K562 (cell line): ENCODE results near the gene PLCG2. TPM values are rescaled to one million over a fixed set of nuclear protein-coding genes. Genes with fewer than 3 reads are reported as not detected.

ENCODE experiments used
- ATAC-seq: fragments of 200-7000 bp; cut with Tn5 transposase; 3 replicates; pipeline ENCODE4 v1.9.1; 2020; ENCODE audit warnings: moderate library complexity
- BruUV-seq: library from RNA; stranded (reverse); fragments of 400-500 nt; replicated peaks from 2 replicates; lab custom pipeline; 2021; lab: Mats Ljungman, UMichigan
- CTCF ChIA-PET: fragments of 300-600 bp; formaldehyde crosslinking; extraction: SDS; loops from one replicate; lab custom pipeline; 2021; ENCODE audit warnings: low intra/inter-chr PET ratio; lab: Yijun Ruan, JAX
- POLR2A ChIA-PET: fragments of 300-600, 350-650 bp; sonication (Branson Sonifier 250); formaldehyde crosslinking; extraction: SDS; loops from one replicate; lab custom pipeline; 2021; ENCODE audit warnings: antibody characterized with exemption, inconsistent platforms; lab: Yijun Ruan, JAX
- DNase-seq, 4 experiments: peaks; one replicate each; pipeline versions ENCODE4 v3.0.0 to v3.0.0-alpha.2; 2011 to 2018; ENCODE audit warnings: low spot score in 3 of 4, mixed read lengths in 3 of 4; ENCODE audit errors: extremely low read depth in 1 of 4
- FAIRE-seq: peaks from 2 replicates; lab custom pipeline; 2011; peaks lifted over from hg19 to GRCh38; lab: Jason Lieb, UNC
- H2AFZ ChIP-seq: 2 replicates; pipeline ENCODE4 v1.6.0; 2011; ENCODE audit warnings: low read depth, low read length, control low read depth, inconsistent platforms
- H3K27ac ChIP-seq: fragments of 200-600 bp; 3 replicates; pipeline ENCODE4 v1.8.0; 2011; ENCODE audit warnings: low read depth, mild to moderate bottlenecking, control low read depth, inconsistent platforms, low read length, moderate library complexity, mixed read lengths; ENCODE audit errors: extremely low read depth
- H3K27me3 ChIP-seq, 2 experiments: fragments of 300-600 bp in 1 of 2; 2 replicates in 1 of 2; 3 replicates in 1 of 2; pipeline versions ENCODE4 v1.6.0 to v1.8.0; 2011; ENCODE audit warnings: inconsistent platforms in 2 of 2, low read length in 2 of 2, mild to moderate bottlenecking in 1 of 2, mixed read lengths in 1 of 2, moderate library complexity in 1 of 2; ENCODE audit not compliant: control insufficient read depth in 2 of 2, insufficient read depth in 2 of 2
- H3K36me3 ChIP-seq: fragments of 300-600 bp; 3 replicates; pipeline ENCODE4 v1.8.0; 2011; ENCODE audit warnings: mild to moderate bottlenecking, low read length, inconsistent platforms; ENCODE audit not compliant: control insufficient read depth, insufficient read depth
- H3K4me1 ChIP-seq, 2 experiments: fragments of 200-600 bp in 1 of 2; replicated peaks in 1 of 2; 2 replicates in 1 of 2; 3 replicates in 1 of 2; pipeline versions ENCODE4 v1.5.1 to v1.8.0; 2011; ENCODE audit warnings: inconsistent platforms in 2 of 2, low read length in 2 of 2, mild to moderate bottlenecking in 1 of 2, mixed read lengths in 1 of 2, moderate library complexity in 1 of 2; ENCODE audit not compliant: control insufficient read depth in 2 of 2, insufficient read depth in 2 of 2
- H3K4me2 ChIP-seq: 2 replicates; pipeline ENCODE4 v1.6.1; 2011; ENCODE audit warnings: low read length, control low read depth, inconsistent platforms, mixed read lengths; ENCODE audit not compliant: insufficient read depth
- H3K4me3 ChIP-seq: fragments of 200-600 bp; sonication (generic), shearing (Covaris generic); 2 replicates; pipeline ENCODE4 v1.5.1; 2016; ENCODE audit warnings: control low read depth, inconsistent platforms
- H3K79me2 ChIP-seq: fragments of 200-600 bp; 3 replicates; pipeline ENCODE4 v1.8.0; 2011; ENCODE audit warnings: low read length, inconsistent platforms; ENCODE audit not compliant: control insufficient read depth, insufficient read depth
- H3K9ac ChIP-seq, 2 experiments: 2 replicates each; pipeline versions ENCODE4 v1.6.0 to v1.6.1; 2011; ENCODE audit warnings: low read depth in 2 of 2, low read length in 2 of 2, control low read depth in 1 of 2, inconsistent platforms in 1 of 2, mild to moderate bottlenecking in 1 of 2, mixed read lengths in 1 of 2; ENCODE audit not compliant: insufficient read depth in 1 of 2
- H3K9me1 ChIP-seq: one replicate; pipeline ENCODE4 v1.6.0; 2011; ENCODE audit warnings: inconsistent platforms, mild to moderate bottlenecking, low read length, moderate library complexity; ENCODE audit not compliant: control insufficient read depth, insufficient read depth
- H3K9me3 ChIP-seq: replicated peaks from 2 replicates; pipeline ENCODE4 v1.5.1; 2011; ENCODE audit warnings: low read depth, low read length, inconsistent platforms; ENCODE audit not compliant: control insufficient read depth, insufficient read depth
- H4K20me1 ChIP-seq: replicated peaks from 2 replicates; pipeline ENCODE4 v1.6.1; 2011; ENCODE audit warnings: low read length, inconsistent platforms, mixed read lengths; ENCODE audit not compliant: control insufficient read depth, insufficient read depth
- BCLAF1 ChIP-seq, 2 experiments: fragments of 450-650 bp in 1 of 2; IDR thresholded peaks; 2 replicates each; pipeline ENCODE4 v1.6.1; 2011 to 2017; ENCODE audit warnings: low read depth in 2 of 2, antibody characterized with exemption in 1 of 2, borderline replicate concordance in 1 of 2, low read length in 1 of 2, mild to moderate bottlenecking in 1 of 2, mixed read lengths in 1 of 2; ENCODE audit not compliant: control insufficient read depth in 1 of 2
- NFE2L1 ChIP-seq: fragments of 450-650 bp; IDR thresholded peaks from 2 replicates; pipeline ENCODE4 v1.6.1; 2016; ENCODE audit warnings: missing genetic modification characterization, low read depth, mild to moderate bottlenecking, missing compliant biosample characterization, moderate library complexity, borderline replicate concordance
- RBM14 ChIP-seq: fragments of 200-400 bp; formaldehyde crosslinking; IDR thresholded peaks from 2 replicates; pipeline ENCODE4 v1.6.1; 2018; ENCODE audit warnings: low read depth, mild to moderate bottlenecking, low read length, moderate library complexity, borderline replicate concordance; ENCODE audit not compliant: insufficient read depth
- TCFL5 ChIP-seq: fragments of 250-450 bp; sonication (Bioruptor Pico); conservative IDR thresholded peaks from 2 replicates; pipeline ENCODE4 v1.6.1; 2021; ENCODE audit warnings: mild to moderate bottlenecking, moderate library complexity, matching md5 sums
- THAP12 ChIP-seq: fragments of 250-450 bp; sonication (Bioruptor Pico); IDR thresholded peaks from 2 replicates; pipeline ENCODE4 v1.9.0; 2021; ENCODE audit warnings: mild to moderate bottlenecking, inconsistent platforms
- in situ Hi-C: fragments of 300-500 bp; cut with MboI; formaldehyde crosslinking; loops from 4 replicates; pipeline ENCODE4 v1.15.0; 2018; ENCODE audit warnings: inconsistent platforms, mixed read lengths
- intact Hi-C: fragments of 100-400 bp; cut with micrococcal nuclease; formaldehyde crosslinking; loops from 2 replicates; pipeline ENCODE4 v1.14.2; 2022
- polyA plus RNA-seq, 8 experiments: library from polyadenylated mRNA; depleted of rRNA in 4 of 8; stranded (reverse) in 5 of 8; unstranded in 3 of 8; fragments of >200 nt; fragmentation: Nextera tagmentation in 2 of 8; fragmentation: Illumina TruSeq in 1 of 8; extraction: Ambion mirVana in 2 of 8; extraction: Trizol in 1 of 8; gene quantifications; 2 replicates each; pipeline versions ENCODE4 v1.2.1 to v1.2.3, GENCODE V29; 2011 to 2014; ENCODE audit warnings: inconsistent platforms in 1 of 8, missing spikeins in 1 of 8
- total RNA-seq, 7 experiments: library from RNA; depleted of rRNA in 6 of 7; stranded (reverse); fragments of >200 nt in 6 of 7; fragmentation: Illumina TruSeq in 2 of 7; extraction: Trizol in 2 of 7; gene quantifications; 2 replicates each; pipeline versions ENCODE4 v1.2.1 to v1.2.3, GENCODE V29; 2011 to 2021; ENCODE audit warnings: low replicate concordance in 1 of 7

The PLCG2 gene
- total and polyA plus RNA-seq, 9 of the 15 experiments (the other 6 are each of a cell fraction or from before 2014, with no cell fraction given) = 0.94 to 7.1 (median 3.1) TPM

GRCh38 chr16:81765969-81766368 is 13.1 kb upstream of the PLCG2 start:
- no peak overlapping the region for H3K4me3 ChIP-seq
- CTCF ChIA-PET = no interaction called here
- no TSS peak for BruUV-seq

More at GRCh38 chr16:81765969-81766368, 13.1 kb upstream of the PLCG2 start:
- peaks cover 41 to 61% of the 10 kb centered on the region in 2 experiments for H3K27me3 ChIP-seq
- intact Hi-C loops (no loop called here), in situ Hi-C loops (no loop called here)
- TF ChIP-seq TCFL5 (no peak), RBM14 (no peak), NFE2L1 (tag) (no peak), THAP12 (CRISPR knock-in tag) (no peak), BCLAF1 (IDR thresholded peaks at IDR 0.05; ENCODE audit: borderline replicate concordance in 1 of 2, control insufficient read depth in 1 of 2, low read depth in 2 of 2, low read length in 1 of 2) (no peak)
- peaks cover 3% of the 10 kb centered on the region; the same call in 1 of the 2 replicates for H4K20me1 ChIP-seq
- H3K36me3 ChIP-seq = no peaks in the 10 kb centered on the region
- H3K9ac ChIP-seq = no peak overlapping the region
- H3K9me1 ChIP-seq = no peaks in the 10 kb centered on the region
- no peaks in the 10 kb centered on the region for H3K4me1 ChIP-seq
- DNase-seq (no peak), FAIRE-seq (no peak), ATAC-seq (no peak)
- POLR2A ChIA-PET = interaction anchor here (0.5 to 1.8 kb wide), 5 partner anchors 9 to 1389 kb away, joined by 3 to 8 read pairs (median 3); no protein-coding TSS in a partner anchor
- H3K79me2 ChIP-seq = no peaks in the 10 kb centered on the region
- no peak overlapping the region for H3K4me2 ChIP-seq
- H2AFZ ChIP-seq = no peak overlapping the region
- no peak overlapping the region for H3K27ac ChIP-seq
- H3K9me3 ChIP-seq = no peaks in the 10 kb centered on the region
